ENCODE results near the gene SSBP2. TPM values are rescaled to one million over a fixed set of nuclear protein-coding genes. Genes with fewer than 3 reads are reported as not detected.

The SSBP2 gene
- total RNA-seq, 1 experiment from 2014 or later: 30.0 TPM

- H3K27ac ChIP-seq: no peak overlapping the region
- no peaks in the 10 kb centered on the region for H3K27me3 ChIP-seq
- DNase-seq: no peak
- H3K4me3 ChIP-seq: no peak overlapping the region
- no peaks in the 10 kb centered on the region for H3K9me3 ChIP-seq (replicated peaks)
- H3K4me1 ChIP-seq: no peaks in the 10 kb centered on the region
- H3K36me3 ChIP-seq: no peaks in the 10 kb centered on the region
Measured at GRCh38 chr5:81363093-81363871, 387.6 kb downstream of the SSBP2 start.

Other genes starting within 250 kb of the SSBP2 start
- gene ATG10, start 220.9 kb upstream of the SSBP2 start, total RNA-seq (2014; rRNA removed; shearing (Covaris generic)): 12.1 and 13.1 TPM in 2 replicates

All from SJCRH30 (cell line).